SK-N-MC (cell line): ENCODE results near the gene SMARCA4.

Experiments
- EZH2 ChIP-seq: fragments of 200-600 bp; sonication (generic); IDR thresholded peaks from one replicate; pipeline ENCODE4 v1.6.1; 2017; ENCODE audit warnings: antibody characterized with exemption
- POLR2AphosphoS5 ChIP-seq: IDR thresholded peaks from 2 replicates; pipeline ENCODE4 v1.6.1; 2012; ENCODE audit warnings: mild to moderate bottlenecking, low read depth, low read length, borderline replicate concordance

DNA sequence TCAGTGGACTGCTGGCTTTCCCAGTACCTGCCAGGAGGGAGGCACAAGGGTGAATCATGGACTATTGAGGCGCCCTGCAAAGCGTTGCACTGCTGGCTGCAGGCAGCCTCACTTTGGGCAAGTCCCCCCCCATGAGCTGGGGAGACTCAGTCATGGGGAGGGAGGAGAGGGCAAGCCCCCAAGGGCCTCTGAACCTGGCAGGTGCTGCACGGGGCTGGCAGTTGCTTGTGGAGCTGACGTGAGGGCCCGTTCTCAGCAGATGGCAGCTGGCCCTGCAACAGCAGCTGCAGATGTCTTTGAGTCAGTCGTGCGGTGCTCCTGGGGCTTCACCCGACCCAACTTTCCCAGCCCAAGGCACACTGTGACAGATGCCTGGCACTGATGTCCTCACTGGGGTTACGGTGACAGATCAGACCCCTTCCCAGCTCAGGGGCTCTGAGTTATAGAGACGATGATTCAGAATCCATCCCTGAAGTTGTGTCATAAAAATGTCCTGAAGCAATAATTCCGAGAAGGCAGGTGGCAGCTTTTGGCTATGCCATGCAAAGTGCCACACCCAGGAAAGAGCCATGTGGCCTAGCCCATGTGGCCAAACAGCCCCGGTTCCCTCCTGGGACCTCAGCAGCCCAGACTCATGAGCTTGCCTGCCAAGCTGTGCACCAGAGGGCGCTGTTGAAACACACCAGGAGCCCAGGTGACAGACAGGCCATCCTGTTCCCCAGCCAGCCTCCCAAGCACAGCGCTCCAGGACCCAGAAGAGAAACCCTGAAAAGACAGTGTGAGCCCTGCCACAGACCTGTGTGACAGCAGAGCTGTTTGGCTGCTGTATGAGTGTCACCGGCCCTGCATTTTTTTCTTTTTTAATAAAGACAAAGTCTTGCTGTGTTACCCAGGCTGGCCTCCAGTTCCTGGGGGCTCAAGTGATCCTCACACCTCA, 74.9 kb downstream of the SMARCA4 start:
- TF ChIP-seq EZH2 (no peak), POLR2AphosphoS5 (no peak)
